Adrenal gland (tissue), 5 donors: Measurements from ENCODE around the gene POLR3E.

ENCODE experiments used
- CTCF ChIP-seq, 6 experiments: fragments of 450-650 bp in 4 of 6; fragments of 200-600 bp in 2 of 6; sonication (generic) in 1 of 6; IDR thresholded peaks; 1 replicate in 5 of 6; 2 replicates in 1 of 6; pipeline versions ENCODE4 v1.5.1 to v1.8.0; 2016 to 2021; ENCODE audit warnings: antibody characterized with exemption in 6 of 6, mild to moderate bottlenecking in 2 of 6, moderate library complexity in 1 of 6
- POLR2A ChIP-seq, 2 donors: fragments of 450-650 bp; IDR thresholded peaks; one replicate each; pipeline ENCODE4 v1.6.1; 2017; ENCODE audit warnings: antibody characterized with exemption in 2 of 2, mild to moderate bottlenecking in 2 of 2, moderate library complexity in 1 of 2
- donor health status: DM: no; HTN: no; CAD: no.

GRCh38 chr16:22333457-22333994, 36.3 kb downstream of the POLR3E start:
- TF ChIP-seq CTCF (IDR thresholded peaks at IDR 0.05) (no peak), POLR2A (IDR thresholded peaks at IDR 0.05) (no peak)
